ENCODE results near the gene ZSCAN21.
"Not testable (repeated sequence)": the region's sequence is repeated elsewhere in the genome, so short reads cannot be mapped to it uniquely, and the experiment has no call there.

The ZSCAN21 gene

GRCh38 chr7:100049441-100050291 is at the start of gene ZSCAN21:
Gene ZSCAN21, plus strand, starts transcription at chr7:100049774. Its CDS starts 7,233 bp downstream, at chr7:100057007.
- DNase-seq = peak; percentile 81

- DNase-seq = no peak
These were observed 49.3 kb upstream of the ZSCAN21 start for GRCh38 chr7:100000239-100000638.

GRCh38 chr7:100003711-100004661 is 45.6 kb upstream of the ZSCAN21 start:
- no peak for DNase-seq

GRCh38 chr7:100007887-100008286 is 41.7 kb upstream of the ZSCAN21 start:
- no peak for DNase-seq

- DNase-seq = no peak
These were observed 41.0 kb upstream of the ZSCAN21 start for GRCh38 chr7:100008525-100008924.

- DNase-seq = not testable (repeated sequence)
These were observed 39.6 kb upstream of the ZSCAN21 start for GRCh38 chr7:100009952-100010351.

GRCh38 chr7:100010901-100011300 is 38.7 kb upstream of the ZSCAN21 start:
- no peak for DNase-seq

GRCh38 chr7:100011516-100011915 is 38.1 kb upstream of the ZSCAN21 start:
- no peak for DNase-seq

GRCh38 chr7:100012385-100013327 is 36.9 kb upstream of the ZSCAN21 start:
- DNase-seq = peak; percentile 38

GRCh38 chr7:100013328-100013676 is 36.3 kb upstream of the ZSCAN21 start:
- DNase-seq = peak; percentile 12

- DNase-seq = peak; percentile 95
These were observed 34.1 kb upstream of the ZSCAN21 start, which contains the start of gene ZKSCAN1 for GRCh38 chr7:100015232-100016214. Gene ZKSCAN1, plus strand, starts transcription at chr7:100015596. Its CDS starts 7,911 bp downstream, at chr7:100023507.

GRCh38 chr7:100016215-100016901 is 33.2 kb upstream of the ZSCAN21 start:
- DNase-seq = no peak

GRCh38 chr7:100017300-100017699 is 32.3 kb upstream of the ZSCAN21 start:
- no peak for DNase-seq

GRCh38 chr7:100017875-100018274 is 31.7 kb upstream of the ZSCAN21 start:
- no peak for DNase-seq

GRCh38 chr7:100019908-100020307 is 29.7 kb upstream of the ZSCAN21 start:
- DNase-seq = no peak

GRCh38 chr7:100021297-100021696 is 28.3 kb upstream of the ZSCAN21 start:
- DNase-seq = peak; percentile 73

- DNase-seq = no peak
These were observed 27.0 kb upstream of the ZSCAN21 start for GRCh38 chr7:100022621-100023020.

GRCh38 chr7:100023526-100023925 is 26.0 kb upstream of the ZSCAN21 start:
- no peak for DNase-seq

GRCh38 chr7:100024020-100024619 is 25.5 kb upstream of the ZSCAN21 start:
- DNase-seq = no peak

GRCh38 chr7:100027197-100027596 is 22.4 kb upstream of the ZSCAN21 start:
- DNase-seq = no peak
